Hepatic stellate cell (primary cell): ENCODE measurements around the gene C19orf47.

Source experiments
- DNase-seq: peaks from one replicate; pipeline ENCODE4 v3.0.0; 2011; ENCODE audit warnings: low spot score

The C19orf47 gene

DNA sequence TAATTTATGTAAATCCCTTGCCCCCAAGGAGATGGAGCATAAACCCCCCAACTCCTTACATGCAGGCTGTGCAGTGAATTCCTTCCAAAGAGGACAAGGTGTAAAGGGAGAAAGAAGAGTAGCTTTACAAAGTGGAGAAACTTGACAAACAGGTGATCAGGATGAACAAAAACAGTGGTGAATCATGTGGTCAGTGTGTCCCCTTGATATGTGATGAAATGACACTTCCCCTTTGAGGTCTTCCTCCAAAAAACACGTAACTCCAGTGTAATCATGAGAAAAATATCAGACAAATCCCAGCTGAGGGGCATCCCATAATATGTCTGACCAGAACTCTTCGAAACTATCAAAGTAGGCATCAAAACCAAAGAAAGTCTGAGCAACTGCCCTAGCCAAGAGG lies 33.5 kb downstream of the C19orf47 start:
- no peak for DNase-seq

DNA sequence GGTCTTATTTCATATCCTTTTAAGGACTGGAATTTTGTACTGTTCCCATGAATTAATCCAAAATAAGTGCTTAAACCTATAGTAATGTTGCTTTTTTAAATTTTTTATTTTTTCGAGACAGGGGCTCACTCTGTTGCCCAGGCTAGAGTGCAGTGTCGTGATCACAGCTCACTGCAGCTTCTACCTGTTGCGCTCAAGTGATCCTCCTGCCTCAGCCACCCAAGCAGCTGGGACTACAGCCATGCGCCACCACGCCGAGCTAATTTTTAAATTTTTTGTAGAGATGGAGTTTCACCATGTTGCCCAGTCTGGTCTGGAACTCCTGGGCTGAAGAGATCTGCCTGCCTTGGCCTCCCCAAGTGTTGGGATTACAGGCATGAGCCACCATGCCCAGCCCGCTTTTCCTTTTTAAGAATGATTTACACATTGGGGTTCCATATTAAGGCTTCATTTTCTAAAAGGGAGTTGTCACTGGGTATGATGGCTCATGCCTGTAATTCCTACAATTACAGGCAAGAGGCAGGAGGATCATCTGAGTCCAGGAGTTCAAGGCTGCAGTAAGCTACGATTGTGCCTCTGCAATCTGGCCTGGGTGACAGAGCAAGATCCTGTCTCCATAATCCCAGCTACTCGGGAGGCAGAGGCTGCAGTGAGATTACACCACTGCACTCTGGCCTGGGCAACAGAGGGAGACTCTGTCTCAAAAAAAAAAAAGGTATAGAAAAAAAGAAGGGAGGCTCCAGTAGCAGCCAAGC lies 34.8 kb downstream of the C19orf47 start:
- no peak for DNase-seq

DNA sequence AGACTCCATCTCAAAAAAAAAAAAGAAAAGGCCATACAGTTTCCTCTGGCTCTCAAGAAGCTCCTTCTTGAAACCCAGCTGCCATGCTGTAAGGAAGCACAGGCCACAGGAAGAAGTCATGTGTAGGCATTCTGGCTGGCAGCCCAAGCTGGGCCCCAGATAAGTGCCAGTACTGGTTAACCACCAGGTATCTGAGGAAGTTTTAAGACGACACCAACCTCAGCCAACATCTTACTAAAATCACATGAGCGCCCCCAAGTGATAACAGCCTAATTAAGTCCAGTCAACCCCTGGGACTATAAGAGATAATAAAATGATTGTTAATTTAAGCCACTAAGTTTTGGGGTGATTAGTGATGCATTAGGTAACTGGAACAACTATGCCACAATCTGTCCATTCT lies 35.7 kb downstream of the C19orf47 start:
- DNase-seq, result no peak

DNA sequence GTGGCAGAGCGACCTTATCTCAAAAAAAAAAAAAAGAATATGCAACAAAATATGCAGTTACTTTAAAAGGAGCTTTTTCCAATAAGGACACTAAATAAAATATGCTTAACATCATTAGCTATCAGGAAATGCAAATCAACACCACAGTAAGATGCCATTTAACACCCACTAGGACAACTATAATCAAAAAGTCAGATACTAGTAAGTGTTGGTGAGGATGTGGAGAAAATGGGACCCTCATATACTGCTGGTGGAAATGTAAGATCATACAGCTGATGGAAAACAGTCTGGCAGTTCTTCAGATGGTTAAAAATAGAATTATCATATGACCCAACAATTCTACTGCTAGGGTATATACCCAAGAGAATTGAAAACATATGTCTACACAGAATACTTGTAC lies 38.5 kb downstream of the C19orf47 start:
- no peak for DNase-seq

DNA sequence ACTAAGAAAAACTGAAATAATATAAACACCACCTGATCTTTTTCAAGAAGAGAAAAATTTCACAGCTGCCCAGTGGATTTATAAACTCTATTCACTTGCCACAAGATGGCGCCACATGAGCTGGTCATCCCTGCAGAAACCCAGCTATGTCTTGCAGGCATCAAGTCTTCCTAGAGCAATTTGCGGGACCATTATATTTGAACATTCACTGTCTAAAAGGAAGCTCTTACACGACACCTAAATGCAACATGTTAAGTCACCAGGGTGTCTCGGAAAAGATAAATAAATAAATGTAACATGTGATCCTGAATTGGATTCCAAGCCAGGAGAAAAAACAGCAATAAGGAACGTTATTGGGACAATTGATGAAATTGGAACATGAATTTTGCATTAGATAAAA lies 42.8 kb downstream of the C19orf47 start:
- DNase-seq, result peak; percentile 88

DNA sequence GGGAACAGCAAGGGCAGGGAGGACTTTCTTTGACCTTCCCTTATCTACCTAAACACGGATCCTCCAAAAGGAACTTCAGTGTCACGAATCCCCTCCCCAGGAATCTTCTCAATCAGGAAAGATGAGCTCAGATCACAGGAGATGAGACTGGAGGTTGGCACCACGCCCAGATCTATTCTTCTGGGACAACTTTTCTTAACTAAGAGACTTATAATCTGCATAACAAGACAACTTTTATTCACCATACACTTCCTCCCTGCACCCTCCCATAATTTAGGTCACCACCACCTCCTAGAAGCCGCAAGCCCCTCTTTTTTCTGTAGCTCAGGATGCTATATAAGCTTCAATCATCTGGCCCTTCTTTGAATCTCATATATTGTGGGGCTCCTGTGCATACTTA lies 43.9 kb downstream of the C19orf47 start:
- no peak for DNase-seq

DNA sequence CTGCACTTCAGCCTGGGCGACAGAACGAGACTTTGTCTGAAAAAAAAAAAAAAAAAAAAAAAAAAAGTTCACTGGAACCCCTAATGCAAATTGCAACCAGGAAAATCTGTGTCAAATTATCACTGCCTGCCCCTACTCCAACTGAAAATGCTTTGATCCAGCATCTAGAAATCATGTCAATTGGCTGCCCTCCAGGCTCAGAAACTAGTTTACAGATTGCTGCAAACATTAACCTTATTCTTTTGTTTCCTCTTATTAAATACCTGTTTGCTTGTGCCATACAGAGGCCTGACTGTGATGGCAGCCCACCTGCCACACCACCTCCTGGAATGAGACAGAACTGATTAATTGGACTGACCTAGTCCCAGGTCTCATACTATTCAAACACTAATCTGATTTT lies 44.4 kb downstream of the C19orf47 start:
- no peak for DNase-seq

DNA sequence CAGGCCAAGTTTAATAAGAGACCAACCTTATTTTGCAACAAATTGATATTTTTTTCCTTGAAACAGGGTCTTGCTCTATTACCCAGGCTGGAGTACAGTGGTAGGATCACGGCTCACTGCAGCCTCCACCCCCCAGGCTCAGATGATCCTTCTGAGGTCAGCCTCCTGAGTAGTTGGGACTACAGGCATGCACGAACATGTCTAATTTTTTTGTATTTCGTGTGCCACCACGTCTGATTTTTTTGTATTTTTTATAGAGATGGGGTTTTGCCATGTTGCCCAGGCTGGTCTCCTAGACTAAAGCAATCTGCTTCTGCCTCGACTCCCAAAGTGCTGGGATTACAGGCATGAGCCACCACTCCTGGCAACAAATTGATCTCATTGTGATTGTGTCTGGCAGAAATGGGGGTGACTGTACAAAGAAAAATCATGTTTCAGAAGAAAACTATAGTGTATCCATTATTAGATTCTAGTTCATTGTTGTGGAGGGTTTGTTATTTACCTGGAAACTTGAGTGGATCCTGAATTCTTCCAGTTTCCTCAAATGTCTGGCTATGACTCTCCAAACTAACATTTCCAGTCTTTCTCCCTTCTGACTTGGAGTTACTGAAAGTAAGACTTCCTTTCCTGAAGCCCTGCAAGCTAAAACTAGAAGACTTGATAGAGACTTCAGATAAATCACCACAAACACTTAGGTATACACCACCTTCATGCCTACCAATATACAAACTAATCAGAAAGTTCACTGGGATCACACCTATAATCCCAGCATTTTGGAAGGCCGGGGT lies 45.8 kb downstream of the C19orf47 start:
- no peak for DNase-seq

DNA sequence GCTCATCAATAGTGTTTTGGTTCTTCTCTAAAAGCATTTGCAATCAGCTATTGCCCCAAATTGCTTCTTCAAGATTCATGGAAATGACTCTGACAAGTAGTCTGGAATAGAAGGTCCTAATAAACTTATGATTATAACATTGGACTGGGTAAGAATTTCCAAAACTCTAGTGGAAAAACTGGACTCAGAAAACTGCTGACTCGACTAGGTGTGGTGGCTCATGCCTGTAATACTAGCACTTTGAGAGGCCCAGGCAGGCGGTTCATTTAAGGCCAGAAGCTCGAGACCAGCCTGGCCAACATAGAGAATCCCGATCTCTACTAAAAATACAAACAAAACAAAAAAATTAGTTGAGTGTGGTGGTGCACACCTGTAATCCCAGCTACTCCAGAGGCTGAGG lies 47.5 kb downstream of the C19orf47 start:
- no peak for DNase-seq

DNA sequence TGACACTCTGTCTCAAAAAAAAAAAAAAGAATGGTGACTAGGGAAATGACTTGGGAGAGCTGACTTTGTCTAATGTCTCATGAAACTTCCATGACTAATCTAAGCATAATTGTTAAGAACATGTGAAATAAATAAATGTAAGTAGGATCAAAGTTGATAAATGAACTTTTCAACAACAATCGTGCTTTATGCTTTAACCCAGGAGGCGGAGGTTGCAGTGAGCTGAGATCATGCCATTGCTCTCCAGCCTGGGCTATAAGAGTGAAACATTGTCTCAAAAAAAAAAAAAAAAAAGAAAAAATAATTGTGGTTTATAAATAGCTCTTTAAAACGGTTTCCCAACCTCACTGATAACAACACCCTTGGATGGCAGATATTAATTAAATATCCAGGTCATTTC lies 50.2 kb downstream of the C19orf47 start:
- no peak for DNase-seq

DNA sequence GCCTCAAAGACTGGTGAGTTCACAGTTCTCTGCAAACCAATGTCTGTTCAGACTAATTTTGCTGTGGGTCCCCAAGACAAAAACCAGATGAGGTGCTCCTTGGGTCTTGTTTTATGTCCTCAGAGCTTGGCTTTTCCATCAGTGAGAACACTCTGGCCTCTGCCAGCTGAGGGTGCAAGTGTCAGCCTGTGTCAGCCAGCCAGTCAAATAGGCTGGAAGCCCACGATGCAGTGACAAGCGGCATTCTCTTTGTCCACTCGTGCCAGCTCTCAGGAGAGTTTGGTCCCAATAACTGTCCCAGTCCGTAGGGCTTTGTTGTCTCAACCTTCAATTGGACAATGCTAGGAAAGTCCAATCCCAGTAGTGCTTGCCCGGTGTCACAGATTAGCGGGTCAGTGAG lies 53.6 kb downstream of the C19orf47 start:
- DNase-seq, result no peak

DNA sequence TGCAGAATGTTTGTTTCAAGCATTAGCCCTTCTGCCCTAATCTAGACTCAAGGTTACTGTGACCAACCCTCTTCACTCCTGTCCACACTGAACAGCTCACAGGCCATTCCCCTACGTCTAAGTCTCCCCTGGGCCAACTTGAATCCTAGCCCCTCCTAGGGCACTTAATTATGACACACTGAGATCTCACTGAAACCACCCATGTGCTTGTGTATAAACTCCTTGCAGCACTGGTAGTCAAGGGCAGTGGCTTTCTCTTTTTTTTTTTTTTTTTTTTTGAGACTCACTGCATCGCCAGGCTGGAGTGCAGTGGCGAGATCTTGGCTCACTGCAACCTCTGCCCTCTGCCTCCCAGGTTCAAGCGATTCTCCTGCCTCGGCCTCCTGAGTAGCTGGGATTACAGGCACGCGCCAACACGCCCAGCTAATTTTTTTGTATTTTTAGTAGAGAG lies 61.2 kb downstream of the C19orf47 start:
- no peak for DNase-seq

DNA sequence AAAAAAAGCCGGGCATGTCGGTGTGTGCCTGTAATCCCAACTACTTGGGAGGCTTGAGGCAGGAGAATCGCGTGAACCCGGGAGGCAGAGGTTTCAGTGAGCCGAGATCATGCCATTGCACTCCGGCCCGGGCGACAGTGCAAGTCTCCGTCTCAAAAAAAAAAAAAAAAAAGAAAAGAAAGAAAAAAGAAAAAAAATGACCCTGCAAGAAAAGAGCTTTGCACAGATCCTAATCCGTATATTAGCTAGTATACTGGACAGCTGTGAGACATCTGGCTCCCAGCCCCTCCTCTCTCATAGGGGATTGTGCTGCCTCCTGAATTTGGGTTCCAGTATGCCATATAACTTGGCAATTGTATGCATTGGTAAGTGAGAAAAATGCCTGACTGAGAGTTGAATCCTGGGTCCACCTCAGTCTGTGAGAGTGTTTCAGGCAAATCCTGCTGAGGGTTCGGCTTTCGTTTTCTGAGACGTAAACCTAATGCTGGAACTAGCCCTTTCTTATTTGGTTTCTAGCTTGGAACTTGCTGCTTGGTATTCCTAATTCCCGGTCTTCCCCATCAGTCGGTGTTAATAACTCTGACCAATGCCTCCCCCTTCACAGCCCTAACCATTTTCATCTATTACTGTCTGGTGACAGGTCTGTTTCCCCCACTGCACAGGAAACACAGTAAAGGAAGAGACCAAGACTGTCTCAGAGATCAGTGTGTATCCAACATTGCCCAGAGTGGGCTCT lies 61.8 kb downstream of the C19orf47 start:
- DNase-seq, result no peak

DNA sequence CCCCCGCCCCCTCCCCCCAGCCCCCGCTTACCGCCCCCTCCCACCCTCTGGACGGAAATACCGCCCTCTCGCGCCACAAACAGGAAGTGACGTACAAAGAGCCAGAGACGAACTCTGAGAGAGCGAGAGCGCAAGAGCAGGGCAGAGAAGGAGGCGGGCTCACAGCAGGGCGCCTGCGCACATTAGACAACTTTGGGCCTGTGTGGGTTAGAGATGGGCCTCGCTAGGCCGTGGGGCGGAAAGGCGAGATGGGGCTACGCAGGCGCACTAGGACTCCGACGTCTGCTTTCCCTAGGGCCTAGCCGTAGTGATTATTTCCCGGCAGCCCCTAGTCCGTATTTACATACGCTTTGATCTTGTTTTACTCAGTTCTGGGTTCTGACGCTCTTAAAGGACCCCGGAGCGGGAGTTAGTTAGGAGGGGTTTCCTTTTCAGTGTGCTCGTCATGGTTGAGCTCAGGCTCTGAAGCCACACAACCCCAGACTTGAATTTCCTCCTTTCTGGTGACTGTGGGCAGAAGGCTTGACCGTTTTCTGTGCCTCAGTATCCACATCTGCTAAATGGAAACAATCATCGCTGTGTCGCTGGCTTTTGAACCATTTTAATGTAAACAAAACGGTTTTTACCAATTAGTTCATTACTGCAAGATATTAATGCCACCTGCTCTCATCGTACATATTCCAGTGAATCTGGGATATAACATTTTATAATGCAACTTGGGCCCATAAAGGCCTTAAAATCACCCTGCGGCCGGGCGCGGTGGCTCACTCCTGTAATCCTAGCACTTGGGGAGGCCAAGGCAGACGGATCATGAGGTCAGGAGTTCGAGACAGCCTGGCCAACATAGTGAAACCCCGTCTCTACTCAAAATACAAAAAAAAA lies 62.6 kb downstream of the C19orf47 start:
- peak; percentile 97 for DNase-seq

DNA sequence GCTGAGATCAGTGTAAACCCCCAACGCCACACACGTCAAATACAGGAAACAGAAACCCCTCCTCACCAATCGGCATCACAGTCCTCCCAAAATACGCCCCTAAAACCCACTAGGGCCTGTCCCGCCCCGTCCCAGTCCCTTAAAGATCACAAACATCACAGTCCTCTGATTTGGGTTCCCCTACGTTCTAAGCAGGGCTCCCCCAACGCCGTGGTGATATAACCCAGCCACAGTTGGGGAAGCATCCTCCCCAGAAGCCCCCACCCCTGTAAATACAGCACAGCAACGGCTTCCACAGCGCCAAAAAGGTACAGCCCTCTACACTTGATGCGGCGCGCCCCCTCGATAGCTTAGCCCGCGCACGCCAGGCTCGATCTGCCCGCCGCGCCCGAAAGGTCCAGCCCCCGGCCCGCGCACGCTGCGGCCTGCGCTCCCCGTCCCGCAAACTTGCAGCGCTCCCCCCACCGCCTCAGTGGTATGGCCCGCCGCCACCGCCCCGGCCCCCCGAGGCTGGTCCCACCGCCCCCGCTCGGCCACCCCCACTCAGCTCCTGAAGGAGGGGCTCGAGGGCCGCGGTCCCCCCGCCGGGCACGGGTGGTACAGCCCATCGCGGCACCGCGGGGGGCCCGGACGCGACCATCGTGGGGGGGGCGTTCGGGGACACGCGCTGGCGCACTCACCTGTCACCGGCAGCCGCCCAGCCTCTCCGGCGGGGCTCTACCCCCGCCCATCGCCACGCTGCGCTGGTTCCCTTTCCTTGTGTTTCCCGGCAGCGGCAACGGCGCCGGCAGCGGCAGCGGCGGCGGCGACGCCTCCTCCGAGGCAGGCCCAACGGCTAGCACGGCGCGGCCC lies 63.5 kb downstream of the C19orf47 start, which contains the start of gene AKT2:
AKT2 (minus strand) TSS at position 845 of the 852 bp plus-strand sequence. CDS start 20,078 bp downstream, outside the sequence.
- peak; percentile 38 for DNase-seq

DNA sequence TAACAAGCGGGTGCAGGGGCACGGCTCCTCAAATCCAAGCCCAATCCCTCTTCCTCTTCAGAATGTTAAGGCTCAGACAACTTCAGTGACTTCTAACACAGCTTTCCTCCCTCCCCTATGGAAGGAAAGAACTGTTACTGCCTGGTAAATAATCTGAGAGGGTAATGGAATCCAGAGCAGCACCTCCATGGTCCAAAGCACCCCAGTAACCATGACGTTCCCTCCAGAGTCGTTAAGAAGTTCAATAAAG lies 64.0 kb downstream of the C19orf47 start:
- no peak for DNase-seq

DNA sequence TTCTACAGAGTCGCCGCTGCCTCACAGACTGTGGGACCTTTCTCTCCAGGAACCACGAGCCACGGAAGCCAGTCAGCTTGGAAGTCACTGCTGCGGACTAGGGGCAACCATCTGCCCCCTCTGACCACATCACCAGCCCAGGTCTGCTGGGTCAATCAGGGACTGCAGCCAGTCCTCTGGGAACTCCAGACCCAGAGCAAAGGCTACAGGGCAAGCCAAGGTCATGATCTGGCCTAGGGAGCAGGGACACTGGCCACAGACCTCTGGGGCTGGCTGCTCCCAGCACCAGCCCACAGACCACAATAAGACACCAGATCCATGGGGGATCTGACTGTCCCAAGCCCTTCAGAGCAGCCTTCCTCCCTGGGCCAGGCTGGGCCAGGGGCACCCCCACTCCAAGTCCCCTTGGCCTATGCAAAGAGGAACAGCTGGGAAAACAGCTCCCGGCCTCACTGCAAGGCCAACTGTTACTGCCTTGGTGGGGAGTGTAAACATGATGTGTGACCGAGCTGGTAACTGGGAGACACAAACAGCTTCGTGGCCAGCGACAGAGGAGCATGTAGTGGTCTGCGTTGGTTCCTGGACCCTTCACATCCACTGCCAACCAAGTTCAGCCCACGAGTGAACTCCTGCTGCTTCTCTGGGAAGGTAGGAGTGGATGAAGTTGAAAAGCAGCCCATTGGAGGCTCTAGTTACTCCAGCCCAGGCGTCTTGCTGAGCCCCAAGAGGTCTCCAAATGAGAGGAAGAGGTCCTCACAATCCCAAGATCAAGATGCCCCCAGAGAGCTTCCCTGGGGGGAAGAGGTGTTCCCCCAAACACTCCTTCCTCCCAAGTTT lies 64.6 kb downstream of the C19orf47 start:
- no peak for DNase-seq

DNA sequence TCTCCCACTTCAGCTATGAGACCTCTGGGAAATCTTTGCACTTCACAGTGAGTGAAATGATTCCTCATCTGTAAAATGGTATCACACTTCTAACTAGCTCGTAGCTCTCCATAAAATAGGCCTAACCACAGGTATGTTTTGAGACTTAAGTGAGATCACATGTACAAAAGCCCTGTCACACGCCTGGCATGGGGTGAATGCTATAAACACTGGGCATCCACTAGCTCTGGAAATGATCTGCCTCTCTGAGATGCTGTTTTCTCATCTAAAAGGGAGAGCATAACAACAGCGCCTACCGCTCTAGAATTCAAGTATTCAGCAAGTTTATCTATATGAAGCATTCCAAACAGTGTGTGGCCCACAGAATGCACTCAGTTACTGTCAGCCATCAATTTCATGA lies 65.3 kb downstream of the C19orf47 start:
- no peak for DNase-seq

DNA sequence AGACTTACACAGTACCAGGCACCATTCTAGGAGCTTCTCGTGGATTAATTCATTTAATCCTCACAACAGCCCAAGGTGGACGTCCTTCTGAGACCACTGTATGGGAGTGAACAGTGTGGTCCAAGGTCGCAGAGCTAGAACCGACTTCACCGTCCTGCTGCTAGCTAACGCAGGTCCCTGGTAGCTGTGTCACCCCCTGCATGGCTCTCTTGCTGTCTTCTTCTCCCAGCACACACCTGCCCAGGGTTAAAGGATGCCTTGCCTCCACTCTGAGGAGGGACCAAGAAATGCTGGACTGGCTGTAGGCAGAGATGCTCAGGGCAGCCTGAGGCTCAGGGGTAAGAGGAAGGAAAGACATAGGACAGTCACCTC lies 66.0 kb downstream of the C19orf47 start:
- no peak for DNase-seq
